Cerebellar cortex (tissue), 1 donor: Measurements from ENCODE around the gene CCDC66.
"Not testable (repeated sequence)": the region's sequence is repeated elsewhere in the genome, so short reads cannot be mapped to it uniquely, and the experiment has no call there.

Experiments used
- DNase-seq: peaks from one replicate; pipeline ENCODE4 v3.0.0-alpha.2; 2015; ENCODE audit warnings: low spot score

Gene CCDC66

DNA sequence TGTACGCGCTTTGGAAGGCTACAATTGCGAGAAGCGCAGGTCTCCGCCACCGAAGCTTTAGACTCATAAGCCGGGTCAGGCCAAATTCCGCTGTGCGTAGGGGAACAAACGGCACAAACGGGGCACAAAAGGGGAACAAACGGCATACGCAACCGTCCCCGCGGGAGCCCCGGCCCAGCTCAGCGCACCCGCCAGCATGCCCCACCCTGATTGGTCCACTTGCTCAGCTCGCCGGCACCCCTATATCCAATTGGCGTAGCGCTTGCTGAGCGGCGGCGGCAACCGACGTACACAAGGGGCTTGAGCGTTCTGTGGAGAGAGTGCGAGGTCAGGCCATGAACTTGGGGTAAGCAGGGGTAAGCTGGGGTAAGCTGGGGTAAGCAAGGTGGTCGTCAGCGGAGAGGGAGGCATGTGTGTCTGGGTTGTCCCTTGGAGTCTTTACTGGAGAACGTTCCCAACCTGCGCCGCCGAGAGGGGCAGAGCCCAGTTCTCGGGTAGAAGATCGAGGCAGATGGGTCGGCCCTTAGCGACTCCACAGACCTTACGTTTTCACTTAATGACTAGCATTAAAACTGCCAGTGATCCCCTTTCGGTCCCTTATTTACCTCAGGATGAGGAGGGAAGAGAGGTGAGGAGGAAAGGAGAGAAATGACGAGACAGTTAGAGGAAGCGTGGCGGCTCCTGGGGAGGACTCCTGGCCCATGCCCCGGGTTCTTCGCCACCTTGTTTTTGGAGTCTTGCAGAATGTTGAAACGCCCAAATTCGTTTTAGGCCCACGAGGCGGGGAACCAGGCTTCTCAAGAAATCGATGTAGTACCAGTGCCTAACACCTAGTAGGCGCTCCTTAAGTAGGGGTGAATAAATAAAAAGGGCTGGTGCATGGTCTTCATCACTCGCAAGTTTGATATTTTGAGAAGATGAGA lies at the start of gene CCDC66:
Gene CCDC66, plus strand, starts transcription at position 268 of the 923 bp plus-strand sequence. Its CDS starts 68 bp downstream, at position 336.
- peak; percentile 94 for DNase-seq

DNA sequence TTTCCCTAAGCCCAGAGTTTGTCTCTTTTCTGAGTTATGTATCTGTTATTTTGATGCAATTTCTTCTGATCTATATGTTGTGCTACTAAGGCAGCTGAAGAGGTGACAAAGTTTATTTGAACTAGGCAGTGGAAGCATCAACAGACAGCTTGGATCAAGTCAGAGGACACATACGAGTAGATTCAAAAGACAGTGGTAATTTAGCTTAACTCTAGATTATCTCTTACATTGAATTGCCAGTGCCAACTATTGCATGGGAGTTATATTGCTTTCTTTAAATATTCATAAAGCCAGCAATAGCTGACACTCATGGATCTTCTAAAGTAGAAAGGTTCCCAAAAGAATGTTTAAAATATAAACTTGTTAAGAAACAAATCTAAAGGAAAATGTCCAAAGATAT lies 37.3 kb upstream of the CCDC66 start:
- no peak for DNase-seq

GRCh38 chr3:56522374-56522773 lies 34.6 kb upstream of the CCDC66 start:
- DNase-seq: no peak

DNA sequence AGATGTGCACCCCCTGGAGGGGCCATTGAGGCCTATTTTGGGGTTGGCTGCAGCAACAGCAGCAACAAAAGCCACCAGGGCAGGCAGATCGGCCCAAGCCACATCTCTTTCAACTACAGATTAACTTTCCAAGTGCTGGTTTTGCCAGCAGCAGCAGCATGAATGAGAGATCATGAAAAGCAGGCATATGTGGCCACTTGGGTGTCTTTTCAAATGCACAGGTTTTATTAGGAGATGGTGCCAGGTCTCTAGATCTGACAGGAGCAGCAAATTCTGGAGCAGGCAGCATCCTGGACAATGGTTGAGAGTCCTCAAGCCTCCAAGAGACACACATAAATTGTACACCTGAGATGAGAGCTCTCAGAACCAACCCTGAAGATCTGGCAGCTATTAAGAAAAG lies 31.7 kb upstream of the CCDC66 start:
- no peak for DNase-seq

- no peak for DNase-seq
These were observed 20.2 kb upstream of the CCDC66 start for GRCh38 chr3:56536735-56537134.

DNA sequence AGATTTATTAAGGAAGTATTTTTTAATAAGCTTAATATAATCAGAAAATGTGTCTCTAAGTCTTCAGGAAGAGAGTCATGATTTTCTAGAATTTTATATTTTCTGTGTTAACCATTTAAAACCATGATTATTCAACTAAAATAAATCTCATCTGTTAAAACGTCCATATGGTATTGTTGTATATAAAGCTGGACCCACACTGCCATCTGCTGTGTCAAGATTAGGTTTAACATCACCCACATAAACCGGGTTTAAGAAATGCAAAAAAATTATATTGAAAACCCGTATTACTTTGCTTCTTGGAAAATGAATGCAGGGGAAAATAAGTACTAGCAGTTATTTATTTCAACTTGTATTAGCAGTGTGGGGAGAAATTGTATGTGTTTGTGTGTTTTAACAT lies 9.5 kb upstream of the CCDC66 start:
- DNase-seq: peak; percentile 6

DNA sequence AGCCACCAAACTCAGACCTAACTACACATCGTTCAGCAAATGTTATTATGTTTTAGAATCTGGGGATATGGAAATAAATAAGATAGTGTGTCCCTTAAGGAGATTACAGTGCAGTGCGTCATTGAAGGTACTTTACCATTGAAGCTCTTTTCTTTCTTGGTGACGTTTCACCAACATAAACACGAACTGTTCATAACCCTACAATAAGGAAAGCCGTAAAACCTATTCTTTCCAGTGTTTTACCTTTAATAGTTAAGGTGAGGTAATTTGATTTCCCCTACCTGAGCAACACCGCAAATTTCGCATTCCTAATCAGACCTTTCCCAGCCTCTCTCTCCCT lies 826 bp downstream of the CCDC66 start:
- DNase-seq: no peak

DNA sequence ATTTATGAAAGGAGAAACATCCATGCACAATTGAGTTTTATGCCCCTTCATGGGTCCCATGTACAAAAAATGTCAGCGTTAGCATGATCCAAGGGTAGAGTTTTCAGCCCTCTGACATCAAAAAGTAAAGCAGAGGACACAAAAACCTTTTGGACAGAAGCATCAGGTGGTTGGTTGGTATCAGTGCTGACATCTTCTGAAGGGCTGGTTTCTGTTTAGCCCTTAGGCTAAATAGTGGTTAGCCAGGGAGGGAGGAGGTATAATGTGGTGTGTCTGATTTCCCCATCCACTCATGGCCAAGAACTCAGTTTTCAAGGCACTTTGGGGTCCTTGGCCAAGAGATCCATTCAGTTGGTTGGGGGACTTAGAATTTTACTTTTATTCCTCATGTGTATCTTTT lies 16.5 kb downstream of the CCDC66 start:
- no peak for DNase-seq

DNA sequence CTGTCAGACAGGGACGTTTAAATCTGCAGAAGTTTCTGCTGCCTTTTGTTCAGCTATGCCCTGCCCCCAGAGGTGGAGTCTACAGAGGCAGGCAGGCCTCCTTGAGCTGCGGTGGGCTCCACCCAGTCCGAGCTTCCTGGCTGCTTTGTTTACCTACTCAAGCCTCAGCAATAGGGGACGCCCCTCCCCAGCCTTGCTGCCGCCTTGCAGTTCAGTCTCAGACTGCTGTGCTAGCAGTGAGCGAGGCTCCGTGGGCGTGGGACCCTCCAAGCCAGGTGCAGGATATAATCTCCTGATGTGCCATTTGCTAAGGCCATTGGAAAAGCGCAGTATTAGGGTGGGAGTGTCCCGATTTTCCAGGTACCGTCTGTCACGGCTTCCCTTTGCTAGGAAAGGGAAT lies 25.0 kb downstream of the CCDC66 start:
- DNase-seq: not testable (repeated sequence)

DNA sequence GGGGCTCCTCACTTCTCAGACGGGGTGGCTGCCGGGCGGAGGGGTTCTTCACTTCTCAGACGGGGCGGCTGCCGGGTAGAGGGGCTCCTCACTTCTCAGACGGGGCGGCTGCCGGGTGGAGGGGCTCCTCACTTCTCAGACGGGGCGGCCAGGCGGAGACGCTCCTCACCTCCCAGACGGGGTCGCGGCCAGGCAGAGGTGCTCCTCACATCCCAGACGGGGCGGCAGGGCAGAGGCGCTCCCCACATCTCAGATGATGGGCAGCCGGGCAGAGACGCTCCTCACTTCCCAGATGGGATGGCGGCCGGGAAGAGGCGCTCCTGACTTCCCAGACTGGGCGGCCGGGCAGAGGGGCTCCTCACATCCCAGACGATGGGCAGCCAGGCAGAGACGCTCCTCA lies 27.3 kb downstream of the CCDC66 start:
- DNase-seq: not testable (repeated sequence)

DNA sequence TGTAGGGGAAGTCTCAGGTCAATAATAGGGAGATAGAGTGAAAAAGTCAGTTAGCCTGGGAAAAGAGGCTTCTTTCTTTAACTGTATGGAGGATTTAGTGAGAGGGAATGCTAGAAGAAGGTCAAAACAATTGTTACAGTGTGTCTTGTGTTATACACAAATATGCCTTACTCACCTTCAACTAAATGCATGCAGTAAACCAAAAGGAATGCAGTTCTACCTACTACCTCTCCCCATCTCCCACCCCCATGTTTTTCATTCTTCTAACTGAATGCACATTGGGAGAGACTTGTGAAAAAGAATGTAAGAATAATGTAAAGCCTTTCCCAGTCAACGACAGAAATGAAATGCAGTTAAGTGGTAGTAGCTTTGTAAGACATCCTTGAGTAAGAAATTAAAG lies 33.8 kb downstream of the CCDC66 start:
- no peak for DNase-seq

DNA sequence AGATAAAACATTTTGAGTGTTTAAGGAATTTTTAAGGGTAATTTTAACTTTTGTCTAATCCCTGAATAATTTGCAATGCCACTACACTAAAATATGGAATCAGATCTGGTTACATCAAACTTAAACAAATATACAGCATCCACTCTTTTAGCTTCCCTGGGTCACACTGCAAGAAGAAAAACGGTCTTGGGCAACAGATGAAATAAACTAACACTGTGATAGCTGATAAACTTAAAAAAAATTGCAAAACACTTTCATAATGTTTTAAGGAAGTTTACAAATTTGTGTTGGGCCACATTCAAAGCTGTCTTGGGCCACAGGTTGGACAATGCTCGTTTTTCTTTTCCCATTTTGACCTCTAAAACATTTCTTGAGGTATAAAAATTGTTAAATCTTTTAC lies 34.3 kb downstream of the CCDC66 start:
- DNase-seq: no peak

DNA sequence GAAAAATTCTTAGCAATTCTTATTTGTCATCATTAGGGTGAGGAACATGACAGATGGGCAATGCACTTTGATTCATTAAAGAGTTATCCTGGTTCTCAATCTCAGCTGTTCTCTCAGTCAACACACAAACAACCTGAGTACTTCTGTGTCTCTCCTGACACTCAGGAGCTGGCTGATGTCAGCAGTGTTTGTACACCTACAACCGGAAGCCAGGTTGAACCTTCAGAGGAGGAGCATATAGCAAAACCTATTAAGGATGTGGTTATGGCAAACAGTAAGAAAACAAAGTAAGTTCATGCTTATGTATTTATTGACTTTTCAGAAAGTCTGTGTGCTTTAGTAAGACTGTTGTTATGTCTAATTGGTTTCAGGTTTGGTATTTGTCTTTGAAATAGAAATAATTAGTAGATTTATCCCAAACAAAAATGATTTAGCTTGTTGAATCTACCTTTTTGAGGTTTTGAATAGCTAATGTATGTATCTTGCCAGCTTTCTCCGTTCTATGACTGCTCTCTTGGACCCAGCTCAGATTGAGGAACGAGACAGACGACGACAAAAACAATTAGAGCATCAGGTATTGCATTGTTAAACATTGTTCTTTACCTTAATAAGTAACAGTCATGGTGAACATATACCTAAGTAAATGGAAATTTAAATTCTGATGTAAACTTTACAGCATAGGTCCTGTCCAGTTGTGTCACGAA lies 36.6 kb downstream of the CCDC66 start:
- no peak for DNase-seq

DNA sequence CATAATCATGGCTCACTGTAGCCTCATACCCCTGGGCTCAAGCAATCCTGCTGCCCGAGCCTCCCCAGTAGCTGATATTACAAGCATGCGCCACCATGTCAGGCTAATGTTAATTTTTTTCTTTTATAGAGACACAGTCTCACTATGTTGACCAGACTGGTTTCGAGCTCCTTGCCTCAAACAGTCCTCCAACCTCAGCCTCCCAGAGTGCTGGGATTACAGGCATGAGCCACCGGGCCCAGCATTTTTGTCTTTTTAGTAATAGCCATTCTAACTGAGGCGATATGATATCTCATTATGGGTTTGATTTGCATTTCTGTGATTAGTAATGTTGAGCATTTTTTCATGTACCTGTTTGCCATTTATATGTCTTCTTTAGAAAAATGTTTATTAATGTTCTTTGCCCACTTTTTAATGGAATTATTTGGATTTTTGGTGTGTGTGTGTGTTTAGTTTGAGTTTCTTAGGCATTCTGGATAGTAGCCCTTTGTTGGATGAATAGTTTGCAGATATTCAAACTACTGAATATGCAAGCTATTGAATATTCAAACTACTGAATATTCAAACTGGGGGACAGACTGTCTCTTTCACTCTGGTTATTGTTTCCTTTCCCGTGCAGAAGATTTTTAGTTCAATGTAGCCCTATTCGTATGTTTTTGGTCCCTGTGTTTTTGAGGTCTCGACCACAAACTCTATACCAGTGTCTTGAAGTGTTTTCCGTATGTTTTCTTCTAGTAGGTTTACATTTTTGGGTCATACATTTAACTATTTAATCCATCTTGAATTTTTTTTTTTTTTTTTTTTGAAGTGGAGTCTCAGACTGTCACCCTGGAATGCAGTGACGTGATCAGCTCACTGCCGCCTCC lies 39.2 kb downstream of the CCDC66 start:
- no peak for DNase-seq

- DNase-seq: not testable (repeated sequence)
These were observed 51.5 kb downstream of the CCDC66 start for GRCh38 chr3:56608479-56608878.

- no peak for DNase-seq
These were observed 53.8 kb downstream of the CCDC66 start for GRCh38 chr3:56610669-56611335.

GRCh38 chr3:56611364-56611763 lies 54.4 kb downstream of the CCDC66 start:
- DNase-seq: no peak

- DNase-seq: no peak
These were observed 55.2 kb downstream of the CCDC66 start for GRCh38 chr3:56612146-56612545.

DNA sequence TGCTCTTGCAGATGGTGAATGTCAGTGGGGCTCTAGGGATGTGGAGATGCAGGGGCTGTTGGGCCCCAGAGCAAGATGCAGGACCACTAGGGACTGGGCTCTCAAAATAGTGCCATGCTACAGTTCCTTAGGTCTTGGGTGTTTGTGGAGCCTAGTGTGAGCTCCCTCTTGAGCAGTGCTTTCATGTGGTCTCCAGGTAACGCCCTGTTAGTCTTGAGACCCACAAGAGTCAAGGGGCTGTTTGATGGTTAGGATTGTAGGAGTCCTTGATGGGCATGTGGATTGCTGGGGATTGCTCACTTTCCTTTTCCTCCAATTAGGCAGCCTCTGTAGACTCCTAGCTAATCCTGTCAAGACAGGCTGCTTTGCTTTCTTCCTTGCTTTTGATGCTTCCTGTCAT lies 56.0 kb downstream of the CCDC66 start:
- DNase-seq: no peak

DNA sequence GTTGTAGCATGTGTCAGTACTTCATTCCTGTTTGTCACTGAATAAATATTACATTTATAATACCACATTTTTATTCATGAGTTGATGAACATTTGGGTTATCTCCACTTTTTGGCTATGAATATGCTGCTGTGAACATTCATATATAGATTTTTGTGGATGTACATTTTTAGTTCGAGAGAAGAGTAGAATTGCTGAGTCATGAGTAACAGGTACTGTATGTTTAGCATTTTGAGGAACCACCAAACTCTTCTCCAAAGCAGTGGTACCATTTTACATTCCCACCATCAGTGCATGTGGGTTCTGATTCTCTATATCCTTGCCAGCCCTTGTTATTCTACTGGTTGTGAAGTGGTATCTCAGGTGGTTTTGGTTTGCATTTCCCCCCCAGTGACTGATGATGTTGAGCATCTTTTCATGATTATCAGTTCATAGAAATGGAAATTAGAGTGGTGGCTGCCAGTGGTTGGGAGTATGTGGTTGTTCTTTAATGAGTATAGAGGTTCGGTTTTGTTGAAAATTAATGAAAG lies 59.6 kb downstream of the CCDC66 start:
- DNase-seq: no peak

GRCh38 chr3:56620371-56620770 lies 63.4 kb downstream of the CCDC66 start:
- no peak for DNase-seq

DNA sequence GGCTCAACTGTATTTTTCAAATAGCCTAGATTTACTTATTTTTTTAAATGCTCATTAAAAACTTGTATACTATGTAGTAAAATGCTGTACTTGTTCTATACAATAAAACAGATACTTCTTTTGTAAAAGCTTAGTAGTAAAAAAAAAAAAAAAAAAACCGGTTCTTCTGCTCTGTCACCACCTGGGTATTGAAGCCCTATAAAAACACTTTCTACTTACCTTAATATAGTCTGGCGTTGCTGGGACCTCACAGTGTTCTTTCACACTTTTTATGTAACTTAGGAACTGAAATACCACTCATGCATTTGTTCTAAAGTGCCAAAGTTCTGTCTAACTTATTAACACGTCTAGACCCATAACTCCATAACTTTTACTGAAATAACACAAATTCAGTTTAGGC lies 64.7 kb downstream of the CCDC66 start:
- no peak for DNase-seq
